Measurements from ENCODE around the gene ZBTB7B. TPM values are rescaled to one million over a fixed set of nuclear protein-coding genes. Genes with fewer than 3 reads are reported as not detected.

The ZBTB7B gene
- total RNA-seq, 2 donors from 2014 or later: 30.1 to 34.3 TPM

- TF ChIP-seq CTCF (IDR thresholded peaks at IDR 0.05) (no peak), POLR2A (IDR thresholded peaks at IDR 0.05) (no peak)
- WGBS, 2 donors: 80 to 88% methylated on average over 4 to 7 of the region's 7 CpGs
- Histone ChIP-seq H3K27ac (no peak overlapping the region), H3K4me1 (peaks cover 35% of the 10 kb centered on the region), H3K36me3 (replicated peaks in 1 of 2; ENCODE audit: insufficient read depth in 1 of 2, low read depth in 2 of 2) (peaks cover 7 to 30% of the 10 kb centered on the region in 2 donors), H3K27me3 (no peaks in the 10 kb centered on the region), H3K4me3 (no peak overlapping the region), H3K9me3 (no peaks in the 10 kb centered on the region)
- no peak for ATAC-seq
- no peak for DNase-seq
- intact Hi-C loops (cut with DNase I): no loop called here
Measured at GRCh38 chr1:154966111-154966510, 36.5 kb upstream of the ZBTB7B start.

GRCh38 chr1:154967331-154967950 lies 35.2 kb upstream of the ZBTB7B start:
- H3K9me3 ChIP-seq: no peaks in the 10 kb centered on the region
- H3K27ac ChIP-seq: peak overlapping the region in 2 of 4 donors; percentile 19 to 20
- intact Hi-C loops (cut with DNase I): no loop called here
- peaks cover 43% of the 10 kb centered on the region for H3K4me1 ChIP-seq
- no peak for TF ChIP-seq CTCF (IDR thresholded peaks at IDR 0.05)
- no peak for TF ChIP-seq POLR2A (IDR thresholded peaks at IDR 0.05)
- no peak for DNase-seq
- WGBS, 2 donors: 87 to 88% methylated on average over 5 of the region's 5 CpGs
- H3K36me3 ChIP-seq (replicated peaks in 1 of 2; ENCODE audit: insufficient read depth in 1 of 2, low read depth in 2 of 2): peaks cover 7 to 30% of the 10 kb centered on the region in 2 donors
- H3K27me3 ChIP-seq: no peaks in the 10 kb centered on the region
- no peak for ATAC-seq
- H3K4me3 ChIP-seq: no peak overlapping the region

- 84 to 94% methylated on average over 3 of the region's 3 CpGs for WGBS, 2 donors
- ATAC-seq (no peak), DNase-seq (no peak)
- Histone ChIP-seq H3K27me3 (no peaks in the 10 kb centered on the region), H3K4me3 (no peak overlapping the region), H3K36me3 (replicated peaks in 1 of 2; ENCODE audit: insufficient read depth in 1 of 2, low read depth in 2 of 2) (peaks cover 7 to 26% of the 10 kb centered on the region in 2 donors), H3K9me3 (no peaks in the 10 kb centered on the region), H3K4me1 (peaks cover 42% of the 10 kb centered on the region), H3K27ac (peak overlapping the region in 2 of 4 donors; percentile 9 to 96)
- intact Hi-C loops (cut with DNase I): no loop called here
- TF ChIP-seq POLR2A (IDR thresholded peaks at IDR 0.05) (no peak), CTCF (IDR thresholded peaks at IDR 0.05) (no peak)
Measured at GRCh38 chr1:154968731-154969130, 33.9 kb upstream of the ZBTB7B start.

GRCh38 chr1:154969246-154969645 lies 33.4 kb upstream of the ZBTB7B start:
- intact Hi-C loops (cut with DNase I): no loop called here
- 77 to 85% methylated on average over 5 of the region's 5 CpGs for WGBS, 2 donors
- DNase-seq (no peak), ATAC-seq (no peak)
- Histone ChIP-seq H3K4me3 (no peak overlapping the region), H3K36me3 (replicated peaks in 1 of 2; ENCODE audit: insufficient read depth in 1 of 2, low read depth in 2 of 2) (peaks cover 7 to 25% of the 10 kb centered on the region in 2 donors), H3K4me1 (peaks cover 42% of the 10 kb centered on the region), H3K27me3 (no peaks in the 10 kb centered on the region), H3K9me3 (no peaks in the 10 kb centered on the region), H3K27ac (peak overlapping the region in 3 of 4 donors; percentile 96 to 98 (median 97))
- TF ChIP-seq POLR2A (IDR thresholded peaks at IDR 0.05): no peak
- TF ChIP-seq CTCF (IDR thresholded peaks at IDR 0.05): no peak

All from body of pancreas (tissue), 4 donors.